DND-41 (cell line): ENCODE data around the gene SH2D1B.
"Not testable (repeated sequence)": the region's sequence is repeated elsewhere in the genome, so short reads cannot be mapped to it uniquely, and the experiment has no call there.

ENCODE experiments used
- ATAC-seq: fragments of 200-7000 bp; cut with Tn5 transposase; 3 replicates; pipeline ENCODE4 v1.9.1; 2021; ENCODE audit warnings: low read depth; ENCODE audit not compliant: insufficient read depth
- DNase-seq: peaks from one replicate; pipeline ENCODE4 v3.0.0-alpha.2; 2020
- H2AFZ ChIP-seq: 2 replicates; pipeline ENCODE4 v1.6.0; 2012; ENCODE audit warnings: low read depth, low read length
- H3K27ac ChIP-seq: 2 replicates; pipeline ENCODE4 v1.5.1; 2012; ENCODE audit warnings: low read length, inconsistent platforms
- H3K27me3 ChIP-seq: fragments of 200-600 bp; sonication (generic); 2 replicates; pipeline ENCODE4 v1.6.0; 2012; ENCODE audit warnings: low read length, mild to moderate bottlenecking, inconsistent platforms; ENCODE audit not compliant: insufficient read depth, poor library complexity
- H3K36me3 ChIP-seq: 2 replicates; pipeline ENCODE4 v1.5.1; 2012; ENCODE audit warnings: low read length, inconsistent platforms; ENCODE audit not compliant: insufficient read depth
- H3K4me1 ChIP-seq: 2 replicates; pipeline ENCODE4 v1.5.1; 2012; ENCODE audit warnings: mild to moderate bottlenecking, low read length; ENCODE audit not compliant: insufficient read depth
- H3K4me2 ChIP-seq: 2 replicates; pipeline ENCODE4 v1.6.0; 2012; ENCODE audit warnings: mild to moderate bottlenecking, moderate library complexity, low read length, inconsistent platforms; ENCODE audit not compliant: insufficient read depth
- H3K4me3 ChIP-seq, 2 experiments: fragments of 200-600 bp in 1 of 2; shearing (Covaris generic) in 1 of 2; 2 replicates each; pipeline ENCODE4 v1.5.1; 2012 to 2016; ENCODE audit warnings: inconsistent platforms in 2 of 2, low read length in 2 of 2, mild to moderate bottlenecking in 2 of 2, low read depth in 1 of 2, moderate library complexity in 1 of 2
- H3K79me2 ChIP-seq: 2 replicates; pipeline ENCODE4 v1.6.0; 2012; ENCODE audit warnings: low read length, inconsistent platforms; ENCODE audit not compliant: insufficient read depth
- H3K9ac ChIP-seq: 2 replicates; pipeline ENCODE4 v1.6.0; 2012; ENCODE audit warnings: low read depth, mild to moderate bottlenecking, inconsistent platforms, low read length, moderate library complexity
- H3K9me3 ChIP-seq: 2 replicates; pipeline ENCODE4 v1.5.1; 2012; ENCODE audit warnings: low read length, moderate library complexity, mild to moderate bottlenecking, inconsistent platforms; ENCODE audit not compliant: insufficient read depth, severe bottlenecking
- H4K20me1 ChIP-seq: 2 replicates; pipeline ENCODE4 v1.6.0; 2012; ENCODE audit warnings: low read length; ENCODE audit not compliant: insufficient read depth
- EZH2 ChIP-seq: IDR thresholded peaks from 3 replicates; pipeline ENCODE4 v1.6.1; 2012; ENCODE audit warnings: borderline replicate concordance, low read depth, mild to moderate bottlenecking, moderate library complexity, low read length, inconsistent platforms; ENCODE audit not compliant: severe bottlenecking
- TF ChIP-seq, protein P1 (sequence below): IDR thresholded peaks from 2 replicates; pipeline ENCODE4 v1.5.1; 2012; ENCODE audit warnings: borderline replicate concordance, low read length, moderate library complexity, mild to moderate bottlenecking; ENCODE audit not compliant: poor library complexity, severe bottlenecking; ENCODE audit errors: extremely low read depth

SH2D1B gene, protein sequence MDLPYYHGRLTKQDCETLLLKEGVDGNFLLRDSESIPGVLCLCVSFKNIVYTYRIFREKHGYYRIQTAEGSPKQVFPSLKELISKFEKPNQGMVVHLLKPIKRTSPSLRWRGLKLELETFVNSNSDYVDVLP

DNA sequence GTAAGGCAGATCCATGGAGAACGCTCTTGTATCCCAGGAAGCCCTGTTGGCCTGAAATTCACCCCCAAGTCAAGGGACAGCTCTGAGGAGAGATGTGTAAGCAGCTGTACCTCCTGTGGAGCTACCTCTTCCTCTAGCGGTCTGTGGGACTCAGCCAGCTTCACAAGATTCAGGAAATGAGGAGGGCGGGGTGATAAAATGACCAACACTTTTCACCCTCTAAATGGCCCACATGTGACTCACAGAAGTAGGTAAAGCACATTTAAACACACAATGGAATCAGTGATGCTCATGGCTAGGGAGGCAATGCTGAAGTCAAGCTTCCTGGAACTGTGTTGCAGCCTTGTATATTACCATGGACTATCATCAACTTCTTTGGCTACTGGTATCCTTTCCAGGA, at the start of gene SH2D1B:
Gene SH2D1B (minus strand): TSS at position 135 of the 400 bp plus-strand sequence. CDS start 120 bp downstream, at position 15.
- no peak within 1 kb of the TSS for H3K4me2 ChIP-seq
- no peak for TF ChIP-seq EZH2
- no peak within 1 kb of the TSS for H3K4me3 ChIP-seq
- no peak for DNase-seq
- H3K9ac ChIP-seq: no peak within 1 kb of the TSS
- H3K4me1 ChIP-seq: no peaks in the 10 kb centered on the region
- no peak within 1 kb of the TSS for H3K27ac ChIP-seq
- no peak for ATAC-seq
- no peak within 1 kb of the TSS for H2AFZ ChIP-seq
- no peaks in the 10 kb centered on the region for H4K20me1 ChIP-seq
- no peaks in the 10 kb centered on the region for H3K79me2 ChIP-seq
- H3K27me3 ChIP-seq: peaks cover 4% of the 10 kb centered on the region
- H3K9me3 ChIP-seq: no peaks in the 10 kb centered on the region
- H3K36me3 ChIP-seq: no peaks in the 10 kb centered on the region

DNA sequence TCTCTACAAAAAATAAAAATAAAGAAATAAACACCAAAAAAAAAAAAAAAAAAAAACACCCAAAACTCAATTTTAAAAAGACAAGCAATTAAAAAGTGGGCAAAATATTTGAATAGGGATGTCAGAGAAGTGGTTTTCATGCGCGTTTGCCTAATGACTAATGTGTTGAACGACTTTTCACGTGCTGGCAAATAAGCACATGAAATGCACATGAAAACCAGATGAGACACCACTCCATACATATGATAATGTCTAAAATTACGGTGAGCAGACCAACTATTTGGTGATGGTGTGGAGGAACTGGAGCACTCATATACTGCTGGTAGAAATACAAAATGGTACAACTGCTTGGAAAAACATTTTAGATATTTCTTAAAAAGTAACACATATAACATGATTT, 46.3 kb upstream of the SH2D1B start:
- H3K9me3 ChIP-seq: no peaks in the 10 kb centered on the region
- TF ChIP-seq EZH2: no peak
- TF ChIP-seq, protein P1, sequence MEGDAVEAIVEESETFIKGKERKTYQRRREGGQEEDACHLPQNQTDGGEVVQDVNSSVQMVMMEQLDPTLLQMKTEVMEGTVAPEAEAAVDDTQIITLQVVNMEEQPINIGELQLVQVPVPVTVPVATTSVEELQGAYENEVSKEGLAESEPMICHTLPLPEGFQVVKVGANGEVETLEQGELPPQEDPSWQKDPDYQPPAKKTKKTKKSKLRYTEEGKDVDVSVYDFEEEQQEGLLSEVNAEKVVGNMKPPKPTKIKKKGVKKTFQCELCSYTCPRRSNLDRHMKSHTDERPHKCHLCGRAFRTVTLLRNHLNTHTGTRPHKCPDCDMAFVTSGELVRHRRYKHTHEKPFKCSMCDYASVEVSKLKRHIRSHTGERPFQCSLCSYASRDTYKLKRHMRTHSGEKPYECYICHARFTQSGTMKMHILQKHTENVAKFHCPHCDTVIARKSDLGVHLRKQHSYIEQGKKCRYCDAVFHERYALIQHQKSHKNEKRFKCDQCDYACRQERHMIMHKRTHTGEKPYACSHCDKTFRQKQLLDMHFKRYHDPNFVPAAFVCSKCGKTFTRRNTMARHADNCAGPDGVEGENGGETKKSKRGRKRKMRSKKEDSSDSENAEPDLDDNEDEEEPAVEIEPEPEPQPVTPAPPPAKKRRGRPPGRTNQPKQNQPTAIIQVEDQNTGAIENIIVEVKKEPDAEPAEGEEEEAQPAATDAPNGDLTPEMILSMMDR: no peak
- no peaks in the 10 kb centered on the region for H3K36me3 ChIP-seq
- DNase-seq: no peak
- no peak overlapping the region for H3K4me2 ChIP-seq
- H2AFZ ChIP-seq: no peak overlapping the region
- no peak for ATAC-seq
- H3K4me1 ChIP-seq: no peaks in the 10 kb centered on the region
- H4K20me1 ChIP-seq: no peaks in the 10 kb centered on the region
- H3K9ac ChIP-seq: no peak overlapping the region
- H3K27me3 ChIP-seq: no peaks in the 10 kb centered on the region
- H3K79me2 ChIP-seq: no peaks in the 10 kb centered on the region
- no peak overlapping the region for H3K27ac ChIP-seq
- no peak overlapping the region for H3K4me3 ChIP-seq

DNA sequence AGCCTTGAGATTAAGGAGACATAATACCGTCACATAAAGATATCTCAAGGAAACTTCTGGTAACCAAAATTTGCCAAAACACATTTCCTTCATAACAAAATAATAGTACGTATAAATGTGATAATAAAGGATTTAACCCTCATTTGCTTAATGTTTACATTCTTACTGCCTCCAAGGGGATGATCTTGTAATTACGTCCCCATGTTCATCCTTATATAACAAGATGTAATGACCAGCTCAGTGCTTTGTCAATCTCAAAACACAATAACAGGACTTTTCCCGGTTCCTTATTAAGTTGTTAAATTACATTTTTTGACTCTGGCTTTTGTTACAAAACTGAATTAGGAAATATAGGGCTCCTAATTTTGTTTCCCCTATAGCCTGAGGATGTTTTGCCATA, 44.4 kb upstream of the SH2D1B start:
- Histone ChIP-seq H3K79me2 (no peaks in the 10 kb centered on the region), H3K9me3 (no peaks in the 10 kb centered on the region), H3K4me1 (no peaks in the 10 kb centered on the region), H2AFZ (no peak overlapping the region), H3K27me3 (no peaks in the 10 kb centered on the region), H3K4me2 (no peak overlapping the region), H3K36me3 (no peaks in the 10 kb centered on the region), H3K27ac (no peak overlapping the region), H4K20me1 (no peaks in the 10 kb centered on the region), H3K4me3 (no peak overlapping the region), H3K9ac (no peak overlapping the region)
- no peak for ATAC-seq
- TF ChIP-seq EZH2: no peak
- TF ChIP-seq, protein P1: no peak
- no peak for DNase-seq

DNA sequence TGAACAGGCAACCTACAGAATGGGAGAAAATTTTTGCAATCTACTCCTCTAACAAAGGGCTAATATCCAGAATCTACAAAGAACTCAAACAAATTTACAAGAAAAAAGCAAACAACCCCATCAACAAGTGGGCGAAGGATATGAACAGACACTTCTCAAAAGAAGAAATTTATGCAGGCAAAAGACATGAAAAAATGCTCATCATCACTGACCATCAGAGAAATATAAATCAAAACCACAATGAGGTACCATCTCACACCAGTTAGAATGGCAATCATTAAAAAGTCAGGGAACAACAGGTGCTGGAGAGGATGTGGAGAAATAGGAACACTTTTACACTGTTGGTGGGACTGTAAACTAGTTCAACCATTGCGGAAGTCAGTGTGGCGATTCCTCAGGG, 42.4 kb upstream of the SH2D1B start:
- H3K4me3 ChIP-seq, ATAC-seq, H3K4me2 ChIP-seq: not testable (repeated sequence)

More for the DNA sequence above, 42.4 kb upstream of the SH2D1B start:
- H3K9me3 ChIP-seq, H4K20me1 ChIP-seq, H3K9ac ChIP-seq, DNase-seq, H3K36me3 ChIP-seq, H3K27me3 ChIP-seq, H3K27ac ChIP-seq, H3K79me2 ChIP-seq, H2AFZ ChIP-seq, H3K4me1 ChIP-seq: not testable (repeated sequence)
